AG10803 (cell line): ENCODE results near the gene PDLIM7.

Experiments used
- DNase-seq: peaks from one replicate; pipeline ENCODE4 v3.0.0; 2010; ENCODE audit warnings: low read depth
- H3K4me3 ChIP-seq: 2 replicates; pipeline ENCODE4 v1.5.1; 2011; ENCODE audit warnings: mild to moderate bottlenecking, low read length, control low read depth
- CTCF ChIP-seq: conservative IDR thresholded peaks from 2 replicates; pipeline ENCODE4 v1.5.1; 2011; ENCODE audit warnings: mild to moderate bottlenecking, low read length, control low read depth, inconsistent platforms

The PDLIM7 gene

GRCh38 chr5:177515580-177515979, 18.2 kb upstream of the PDLIM7 start:
- TF ChIP-seq CTCF = no peak
- peak overlapping the region; percentile 100 for H3K4me3 ChIP-seq

GRCh38 chr5:177514541-177514940, 17.1 kb upstream of the PDLIM7 start:
- H3K4me3 ChIP-seq = no peak overlapping the region
- DNase-seq = no peak
- no peak for TF ChIP-seq CTCF

More at GRCh38 chr5:177515580-177515979, 18.2 kb upstream of the PDLIM7 start:
- no peak for DNase-seq

- no peak for DNase-seq
- no peak overlapping the region for H3K4me3 ChIP-seq
- no peak for TF ChIP-seq CTCF
Observed at GRCh38 chr5:177513500-177513899, 16.1 kb upstream of the PDLIM7 start.

GRCh38 chr5:177512736-177513380, 15.5 kb upstream of the PDLIM7 start:
- DNase-seq = no peak
- TF ChIP-seq CTCF = no peak
- no peak overlapping the region for H3K4me3 ChIP-seq

- no peak overlapping the region for H3K4me3 ChIP-seq
- DNase-seq = no peak
- TF ChIP-seq CTCF = no peak
Observed at GRCh38 chr5:177511796-177512675, 14.6 kb upstream of the PDLIM7 start.

- TF ChIP-seq CTCF = no peak
- H3K4me3 ChIP-seq = no peak overlapping the region
Observed at GRCh38 chr5:177511181-177511580, 13.8 kb upstream of the PDLIM7 start.

GRCh38 chr5:177510567-177511053, 13.2 kb upstream of the PDLIM7 start:
- no peak for DNase-seq
- H3K4me3 ChIP-seq = no peak overlapping the region
- no peak for TF ChIP-seq CTCF

More at GRCh38 chr5:177511181-177511580, 13.8 kb upstream of the PDLIM7 start:
- no peak for DNase-seq
